Activated CD8-positive, alpha-beta memory T cell treated with anti-CD3 and anti-CD28 coated beads for 36 hours (primary cell): ENCODE measurements around the gene ZNF684. TPM values are rescaled to one million over a fixed set of nuclear protein-coding genes. Genes with fewer than 3 reads are reported as not detected.
"Not testable (repeated sequence)": the region's sequence is repeated elsewhere in the genome, so short reads cannot be mapped to it uniquely, and the experiment has no call there.

Experiments
- CTCF ChIA-PET: fragments of 350-600 bp; sonication (Branson Sonifier 250); formaldehyde crosslinking; loops from one replicate; lab custom pipeline; 2021; ENCODE audit warnings: antibody characterized with exemption; lab: Charles Lee
- POLR2A ChIA-PET: fragments of 350-600 bp; sonication (Branson Sonifier 250); formaldehyde crosslinking; loops from one replicate; lab custom pipeline; 2021; ENCODE audit warnings: antibody characterized with exemption; lab: Charles Lee
- total RNA-seq, 2 experiments: library from RNA; stranded (reverse); gene quantifications; one replicate each; pipeline ENCODE4 v1.2.3, GENCODE V29; 2021

Gene ZNF684
- total RNA-seq, 2 experiments from 2014 or later = 4.0 to 4.6 TPM

- CTCF ChIA-PET = no interaction called here
- POLR2A ChIA-PET = no interaction called here
Measured at GRCh38 chr1:40563266-40563665, 31.8 kb downstream of the ZNF684 start.

- ChIA-PET CTCF (no interaction called here), POLR2A (no interaction called here)
Measured at GRCh38 chr1:40564506-40564905, 33.1 kb downstream of the ZNF684 start.

- ChIA-PET CTCF (no interaction called here), POLR2A (no interaction called here)
Measured at GRCh38 chr1:40564913-40565312, 33.5 kb downstream of the ZNF684 start.

- POLR2A ChIA-PET = no interaction called here
- CTCF ChIA-PET = no interaction called here
Measured at GRCh38 chr1:40567825-40568224, 36.4 kb downstream of the ZNF684 start.

GRCh38 chr1:40574805-40575204 lies 43.4 kb downstream of the ZNF684 start:
- POLR2A ChIA-PET = not testable (repeated sequence)

GRCh38 chr1:40575336-40575735 lies 43.9 kb downstream of the ZNF684 start:
- CTCF ChIA-PET = no interaction called here
- POLR2A ChIA-PET = no interaction called here

More at GRCh38 chr1:40574805-40575204, 43.4 kb downstream of the ZNF684 start:
- CTCF ChIA-PET = not testable (repeated sequence)

GRCh38 chr1:40582116-40582515 lies 50.7 kb downstream of the ZNF684 start:
- ChIA-PET CTCF (no interaction called here), POLR2A (no interaction called here)

- CTCF ChIA-PET = no interaction called here
- POLR2A ChIA-PET = no interaction called here
Measured at GRCh38 chr1:40583980-40584379, 52.5 kb downstream of the ZNF684 start.

GRCh38 chr1:40588586-40588985 lies 57.1 kb downstream of the ZNF684 start:
- CTCF ChIA-PET = interaction anchor here (0.9 kb wide), 1 partner anchor 39 kb away, joined by 3 read pairs; no protein-coding TSS in a partner anchor

GRCh38 chr1:40592107-40592803 lies 60.8 kb downstream of the ZNF684 start:
- CTCF ChIA-PET = interaction anchor here (0.6 to 0.7 kb wide), 2 partner anchors 14 to 661 kb away, joined by 3 to 5 read pairs; no protein-coding TSS in a partner anchor
- POLR2A ChIA-PET = interaction anchor here (0.6 kb wide), 1 partner anchor 41 kb away, joined by 3 read pairs; no protein-coding TSS in a partner anchor

More at GRCh38 chr1:40588586-40588985, 57.1 kb downstream of the ZNF684 start:
- POLR2A ChIA-PET = no interaction called here

GRCh38 chr1:40593449-40594186 lies 62.2 kb downstream of the ZNF684 start:
- CTCF ChIA-PET = no interaction called here
- POLR2A ChIA-PET = interaction anchor here (0.7 kb wide), 1 partner anchor 336 kb away, joined by 4 read pairs; no protein-coding TSS in a partner anchor

GRCh38 chr1:40594187-40594531 lies 62.7 kb downstream of the ZNF684 start:
- ChIA-PET CTCF (no interaction called here), POLR2A (interaction anchor here (0.7 kb wide), 1 partner anchor 337 kb away, joined by 4 read pairs; no protein-coding TSS in a partner anchor)

GRCh38 chr1:40595623-40596022 lies 64.2 kb downstream of the ZNF684 start:
- ChIA-PET POLR2A (no interaction called here), CTCF (no interaction called here)

Other genes with a start within 250 kb of the ZNF684 start
- 1 to 10 TPM; 4.6 to 4.9 TPM for gene COL9A2, start 214.4 kb upstream of the ZNF684 start, total RNA-seq
- gene SMAP2, start 157.9 kb upstream of the ZNF684 start, total RNA-seq = 100 to 1,000 TPM; 141 TPM
- 1 to 10 TPM; 4.2 to 4.6 TPM for gene ZFP69B, start 81.2 kb upstream of the ZNF684 start, total RNA-seq
- 1 to 10 TPM; 3.0 to 3.5 TPM for gene ZFP69, start 54.3 kb upstream of the ZNF684 start, total RNA-seq
- 10 to 100 TPM; 14.1 TPM for gene EXO5, start 22.9 kb upstream of the ZNF684 start, total RNA-seq
- gene RIMS3, start 134.0 kb downstream of the ZNF684 start, total RNA-seq = 1 to 10 TPM; 1.2 to 1.4 TPM
- gene NFYC, start 160.1 kb downstream of the ZNF684 start, total RNA-seq = 10 to 100 TPM; 56.5 to 67.9 TPM